Astrocyte (in vitro differentiated cells and primary cell): ENCODE measurements around the gene RPS28.

ENCODE experiments used
- CTCF ChIP-seq: IDR thresholded peaks from 2 replicates; pipeline ENCODE4 v1.5.1; 2011; ENCODE audit warnings: low read depth, mild to moderate bottlenecking, inconsistent platforms, low read length, moderate library complexity; ENCODE audit not compliant: insufficient read depth
- EZH2 ChIP-seq: IDR thresholded peaks from 2 replicates; pipeline ENCODE4 v1.6.1; 2012; ENCODE audit warnings: mild to moderate bottlenecking, low read length, inconsistent platforms; ENCODE audit not compliant: insufficient read depth

- TF ChIP-seq CTCF (no peak), EZH2 (no peak)
Observed at GRCh38 chr19:8325454-8325853, 4.2 kb downstream of the RPS28 start.
